GM13976 (cell line): ENCODE data around the gene MTUS2.
"Not testable (repeated sequence)": the region's sequence is repeated elsewhere in the genome, so short reads cannot be mapped to it uniquely, and the experiment has no call there.

Experiments
- DNase-seq: peaks from one replicate; pipeline ENCODE4 v3.0.0; 2012; ENCODE audit warnings: low spot score
- CTCF ChIP-seq: IDR thresholded peaks from 2 replicates; pipeline ENCODE4 v1.5.1; 2012; ENCODE audit warnings: borderline replicate concordance, mild to moderate bottlenecking; ENCODE audit not compliant: insufficient read depth; ENCODE audit errors: extremely low read depth, missing control alignments, control extremely low read depth
- in situ Hi-C: fragments of 300-500 bp; cut with MboI; formaldehyde crosslinking; loops from one replicate; pipeline ENCODE4 v1.12.0; 2022; ENCODE audit warnings: low sequenced_read_pairs, mixed read lengths, inconsistent platforms; ENCODE audit not compliant: unreplicated experiment

The MTUS2 gene

GRCh38 chr13:29185926-29186325 is 365.8 kb downstream of the MTUS2 start:
- in situ Hi-C loops = no loop called here
- no peak for TF ChIP-seq CTCF
- DNase-seq = no peak

- no peak for DNase-seq
- in situ Hi-C loops = no loop called here
- no peak for TF ChIP-seq CTCF
Observed at GRCh38 chr13:29187584-29187983, 367.4 kb downstream of the MTUS2 start.

- no peak for DNase-seq
- in situ Hi-C loops = no loop called here
- TF ChIP-seq CTCF = no peak
Observed at GRCh38 chr13:29190298-29190697, 370.2 kb downstream of the MTUS2 start.

GRCh38 chr13:29193083-29193482 is 372.9 kb downstream of the MTUS2 start:
- no peak for TF ChIP-seq CTCF
- no peak for DNase-seq
- in situ Hi-C loops = no loop called here

GRCh38 chr13:29195456-29195855 is 375.3 kb downstream of the MTUS2 start:
- in situ Hi-C loops = no loop called here
- no peak for TF ChIP-seq CTCF
- no peak for DNase-seq

- in situ Hi-C loops = no loop called here
- peak; percentile 28 for DNase-seq
- no peak for TF ChIP-seq CTCF
Observed at GRCh38 chr13:29196409-29197074, 376.4 kb downstream of the MTUS2 start.

GRCh38 chr13:29202753-29203152 is 382.6 kb downstream of the MTUS2 start:
- in situ Hi-C loops, DNase-seq: not testable (repeated sequence)
